Measurements from ENCODE around the gene ARSG. TPM values are rescaled to one million over a fixed set of nuclear protein-coding genes. Genes with fewer than 3 reads are reported as not detected.
A peak's percentile ranks its signal among the peaks of the same experiment; 100 is the strongest.

The ARSG gene
- total and polyA plus RNA-seq, 2 of the 13 experiments (the other 11 are each of a cell fraction or from before 2014, with no cell fraction given) = 3.7 to 15.2 TPM

GRCh38 chr17:68378268-68379176 is 87.2 kb downstream of the ARSG start (continued):
- TF ChIP-seq ARHGAP35 (CRISPR knock-in tag; IDR thresholded peaks at IDR 0.05; ENCODE audit: borderline replicate concordance) = peak; percentile 32; the same call in 1 of the 2 replicates
- TF ChIP-seq ZNF225 (CRISPR knock-in tag; IDR thresholded peaks at IDR 0.05) = peak; percentile 92
- TF ChIP-seq, protein P1, sequence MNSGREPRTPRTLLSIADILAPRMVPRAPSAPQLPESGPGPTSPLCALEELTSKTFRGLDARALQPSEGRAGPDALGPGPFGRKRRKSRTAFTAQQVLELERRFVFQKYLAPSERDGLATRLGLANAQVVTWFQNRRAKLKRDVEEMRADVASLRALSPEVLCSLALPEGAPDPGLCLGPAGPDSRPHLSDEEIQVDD (CRISPR knock-in tag; IDR thresholded peaks at IDR 0.05; ENCODE audit: borderline replicate concordance) = 0 out of 2 replicates have a peak, but pooled peaks have one; percentile 34
- peak; percentile 90 for TF ChIP-seq KDM3A (CRISPR knock-in tag; IDR thresholded peaks at IDR 0.05; ENCODE audit: low read depth)
- TF ChIP-seq ZNF782 (CRISPR knock-in tag; IDR thresholded peaks at IDR 0.05; ENCODE audit: borderline replicate concordance) = peak; percentile 28; the same call in 1 of the 2 replicates
- TF ChIP-seq CBFB (CRISPR knock-in tag; IDR thresholded peaks at IDR 0.05) = no peak; the same call in none of the 2 replicates
- TF ChIP-seq ZNF484 (CRISPR knock-in tag; IDR thresholded peaks at IDR 0.05; ENCODE audit: borderline replicate concordance, low read depth) = no peak
- TF ChIP-seq SMYD3 (CRISPR knock-in tag; IDR thresholded peaks at IDR 0.05) = peak; percentile 88; the same call in 1 of the 2 replicates
- TF ChIP-seq ZNF136 (CRISPR knock-in tag; IDR thresholded peaks at IDR 0.05; ENCODE audit: low read depth) = 0 out of 2 replicates have a peak, but pooled peaks have one; percentile 6
- 0 out of 2 replicates have a peak, but pooled peaks have one; percentile 16 for TF ChIP-seq TEAD2 (CRISPR knock-in tag; IDR thresholded peaks at IDR 0.05)
- TF ChIP-seq CCDC6 (CRISPR knock-in tag; IDR thresholded peaks at IDR 0.05) = peak; percentile 81
- TF ChIP-seq DZIP1 (CRISPR knock-in tag; IDR thresholded peaks at IDR 0.05) = 0 out of 2 replicates have a peak, but pooled peaks have one; percentile 27
- no peak for TF ChIP-seq ZNF180 (CRISPR knock-in tag; IDR thresholded peaks at IDR 0.05; ENCODE audit: borderline replicate concordance, low read depth)
- TF ChIP-seq HES4 (CRISPR knock-in tag; IDR thresholded peaks at IDR 0.05; ENCODE audit: borderline replicate concordance) = no peak
- TF ChIP-seq, protein P2, sequence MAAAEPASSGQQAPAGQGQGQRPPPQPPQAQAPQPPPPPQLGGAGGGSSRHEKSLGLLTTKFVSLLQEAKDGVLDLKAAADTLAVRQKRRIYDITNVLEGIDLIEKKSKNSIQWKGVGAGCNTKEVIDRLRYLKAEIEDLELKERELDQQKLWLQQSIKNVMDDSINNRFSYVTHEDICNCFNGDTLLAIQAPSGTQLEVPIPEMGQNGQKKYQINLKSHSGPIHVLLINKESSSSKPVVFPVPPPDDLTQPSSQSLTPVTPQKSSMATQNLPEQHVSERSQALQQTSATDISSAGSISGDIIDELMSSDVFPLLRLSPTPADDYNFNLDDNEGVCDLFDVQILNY (CRISPR knock-in tag; conservative IDR thresholded peaks at IDR 0.05) = peak; percentile 70
- TF ChIP-seq ELF1 (CRISPR knock-in tag; IDR thresholded peaks at IDR 0.05) = peak; percentile 4
- no peak for TF ChIP-seq PHB2 (IDR thresholded peaks at IDR 0.05; ENCODE audit: partially characterized antibody)
- no peak for TF ChIP-seq PRPF4 (IDR thresholded peaks at IDR 0.05; ENCODE audit: low read depth, low read length, poor library complexity, severe bottlenecking)
- TF ChIP-seq, protein P3, sequence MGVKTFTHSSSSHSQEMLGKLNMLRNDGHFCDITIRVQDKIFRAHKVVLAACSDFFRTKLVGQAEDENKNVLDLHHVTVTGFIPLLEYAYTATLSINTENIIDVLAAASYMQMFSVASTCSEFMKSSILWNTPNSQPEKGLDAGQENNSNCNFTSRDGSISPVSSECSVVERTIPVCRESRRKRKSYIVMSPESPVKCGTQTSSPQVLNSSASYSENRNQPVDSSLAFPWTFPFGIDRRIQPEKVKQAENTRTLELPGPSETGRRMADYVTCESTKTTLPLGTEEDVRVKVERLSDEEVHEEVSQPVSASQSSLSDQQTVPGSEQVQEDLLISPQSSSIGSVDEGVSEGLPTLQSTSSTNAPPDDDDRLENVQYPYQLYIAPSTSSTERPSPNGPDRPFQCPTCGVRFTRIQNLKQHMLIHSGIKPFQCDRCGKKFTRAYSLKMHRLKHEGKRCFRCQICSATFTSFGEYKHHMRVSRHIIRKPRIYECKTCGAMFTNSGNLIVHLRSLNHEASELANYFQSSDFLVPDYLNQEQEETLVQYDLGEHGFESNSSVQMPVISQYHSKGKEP (CRISPR knock-in tag; IDR thresholded peaks at IDR 0.05) = no peak
- TF ChIP-seq ZBTB8A (CRISPR knock-in tag; IDR thresholded peaks at IDR 0.05; ENCODE audit: borderline replicate concordance, low read depth) = no peak
- TF ChIP-seq, protein P4, sequence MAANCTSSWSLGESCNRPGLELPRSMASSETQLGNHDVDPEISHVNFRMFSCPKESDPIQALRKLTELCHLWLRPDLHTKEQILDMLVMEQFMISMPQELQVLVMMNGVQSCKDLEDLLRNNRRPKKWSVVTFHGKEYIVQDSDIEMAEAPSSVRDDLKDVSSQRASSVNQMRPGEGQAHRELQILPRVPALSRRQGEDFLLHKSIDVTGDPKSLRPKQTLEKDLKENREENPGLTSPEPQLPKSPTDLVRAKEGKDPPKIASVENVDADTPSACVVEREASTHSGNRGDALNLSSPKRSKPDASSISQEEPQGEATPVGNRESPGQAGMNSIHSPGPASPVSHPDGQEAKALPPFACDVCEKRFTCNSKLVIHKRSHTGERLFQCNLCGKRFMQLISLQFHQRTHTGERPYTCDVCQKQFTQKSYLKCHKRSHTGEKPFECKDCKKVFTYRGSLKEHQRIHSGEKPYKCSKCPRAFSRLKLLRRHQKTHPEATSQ (CRISPR knock-in tag; IDR thresholded peaks at IDR 0.05; ENCODE audit: borderline replicate concordance) = no peak
